Activated CD8-positive, alpha-beta memory T cell treated with anti-CD3 and anti-CD28 coated beads, Interleukin-2, amount 50 U/mL, for 24 hours (primary cell): ENCODE results near the gene OCA2.

ENCODE experiments used
- DNase-seq: peaks from one replicate; pipeline ENCODE4 v3.0.0-alpha.2; 2020; ENCODE audit errors: extremely low read depth

OCA2 gene

DNA sequence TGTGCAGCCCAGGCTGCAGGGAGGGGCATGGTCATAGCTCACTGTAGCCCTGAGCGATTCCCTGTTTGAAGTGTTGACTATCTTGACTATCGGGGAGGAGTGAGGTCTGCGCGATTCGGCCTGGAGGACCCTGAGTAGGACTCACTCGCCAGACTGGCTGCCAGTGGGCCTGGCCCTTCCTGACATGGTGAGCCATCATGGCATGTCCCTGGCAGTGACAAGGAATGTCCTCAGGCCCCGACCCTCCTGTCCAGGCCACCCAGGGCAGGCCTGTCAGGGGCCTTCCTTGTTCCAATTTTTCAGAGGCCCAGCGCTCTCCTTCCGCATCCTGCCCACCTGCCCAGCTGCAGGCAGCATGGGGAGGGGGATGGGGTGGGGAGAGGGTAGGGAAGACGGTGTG lies 5.2 kb upstream of the OCA2 start:
- DNase-seq, result no peak

DNA sequence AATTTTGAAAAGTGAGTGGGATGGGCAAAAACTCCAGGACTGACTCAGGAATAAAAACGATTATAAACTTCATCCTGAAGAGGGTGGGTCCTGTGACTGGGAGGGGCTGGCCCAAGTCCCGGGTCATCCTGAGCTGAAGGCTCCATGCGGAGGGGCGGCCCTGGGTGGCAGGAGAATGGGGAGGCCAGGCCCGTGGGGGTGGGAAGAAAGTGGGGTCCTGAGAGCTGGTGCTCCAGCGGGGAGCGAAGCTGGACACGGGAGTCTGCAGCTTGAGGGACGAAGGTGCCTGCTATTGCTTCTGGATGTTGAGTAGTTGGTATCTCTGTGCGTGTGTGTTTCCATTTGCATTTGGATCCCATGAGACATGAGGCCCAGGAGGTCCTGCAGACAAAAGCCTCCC lies 4.7 kb upstream of the OCA2 start:
- DNase-seq, result no peak

DNA sequence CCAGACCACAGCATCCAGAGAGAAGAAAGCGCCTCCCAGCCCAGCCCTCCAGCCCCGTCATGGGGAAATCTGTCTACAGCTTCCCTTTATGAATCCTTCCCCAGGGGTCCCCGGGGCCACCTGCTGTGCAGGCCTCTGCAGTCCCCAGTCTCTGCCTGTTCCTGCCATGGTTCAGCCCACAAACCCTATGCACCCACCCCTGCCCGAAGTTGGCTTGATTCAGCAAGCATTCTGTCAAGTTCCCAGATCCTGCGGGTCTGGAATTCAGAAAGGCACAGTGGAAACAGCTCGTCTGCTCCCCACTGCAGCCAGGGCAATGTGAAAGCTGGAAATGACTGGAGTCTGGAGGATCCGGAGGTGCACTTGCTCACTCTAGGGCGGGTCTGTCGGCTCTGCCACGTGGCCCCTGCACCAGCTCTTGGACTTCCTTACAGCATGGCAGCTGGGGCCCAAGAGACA lies 2.9 kb upstream of the OCA2 start:
- no peak for DNase-seq

DNA sequence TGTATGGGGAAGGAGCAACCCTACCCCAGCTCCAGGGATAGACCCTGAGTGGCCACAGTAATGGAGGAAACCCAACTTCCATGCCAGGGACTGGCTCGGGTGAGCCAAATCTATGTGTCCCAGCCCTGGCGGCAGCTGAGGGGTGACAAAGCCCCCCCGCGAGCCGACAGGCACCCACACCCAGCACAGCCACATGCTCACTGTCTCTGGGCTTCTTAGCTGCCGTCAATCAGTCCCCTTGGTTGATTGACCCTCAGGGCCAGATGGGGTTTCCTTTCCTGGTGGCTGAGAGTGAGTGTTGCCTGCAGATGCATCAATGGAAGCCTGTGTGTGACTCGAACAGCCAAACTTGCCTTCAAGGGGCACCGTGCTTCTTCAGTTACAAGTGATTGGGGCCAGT lies 2.1 kb upstream of the OCA2 start:
- DNase-seq, result no peak

DNA sequence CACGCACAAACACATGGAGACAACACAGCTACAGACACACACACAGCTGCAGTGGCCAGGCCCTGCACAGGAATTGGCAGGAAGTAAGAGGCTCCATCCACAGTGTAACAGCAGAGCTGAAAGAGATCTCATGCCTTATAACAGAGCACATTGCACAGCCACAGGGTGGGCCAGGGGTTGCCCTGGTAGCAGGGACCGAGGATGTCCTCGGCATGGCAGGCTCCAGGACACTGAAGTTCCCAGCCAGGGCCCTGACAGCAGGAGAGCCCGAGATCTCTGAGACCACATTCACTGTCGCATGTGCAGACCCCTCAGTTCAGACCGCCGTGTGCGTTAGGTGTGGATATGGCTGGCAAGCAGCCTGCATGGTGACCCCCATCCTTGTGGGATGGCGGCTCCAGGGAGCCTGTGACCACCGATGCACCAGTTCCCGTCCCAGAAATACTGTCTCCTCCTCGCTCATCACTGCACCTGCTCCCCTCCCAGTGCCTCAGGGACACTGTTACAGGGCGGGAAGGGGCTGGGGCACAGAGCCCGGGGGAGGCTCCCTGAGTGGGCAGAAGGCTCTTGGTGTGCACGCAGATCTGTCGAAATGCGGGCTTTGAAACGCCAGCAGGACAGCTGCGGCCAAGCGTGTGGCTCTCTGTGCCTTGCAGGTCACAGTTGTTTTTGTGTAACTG lies 1.5 kb upstream of the OCA2 start:
- no peak for DNase-seq

DNA sequence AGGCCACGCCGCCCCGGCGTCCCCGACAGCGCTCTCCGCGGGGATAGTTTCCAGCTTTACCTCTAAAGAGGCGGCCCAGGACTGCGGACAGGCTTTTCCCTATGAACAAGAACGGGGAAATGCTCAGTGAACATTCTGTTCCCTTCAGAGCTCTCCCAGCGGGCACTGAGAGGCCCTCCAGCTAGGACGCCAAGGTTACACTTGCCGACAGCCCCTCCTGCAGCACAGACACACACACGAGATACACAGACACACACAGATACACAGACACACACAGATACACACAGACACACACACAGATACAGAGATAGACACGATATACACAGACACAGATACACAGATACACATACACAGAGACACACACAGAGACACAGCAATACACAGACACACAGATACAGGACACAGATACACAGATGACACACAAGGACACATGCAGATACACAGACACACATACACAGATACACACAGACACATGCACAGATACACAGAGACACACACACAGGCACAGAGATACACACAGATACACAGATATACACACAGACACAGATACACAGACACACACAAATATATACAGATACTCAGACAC lies 533 bp upstream of the OCA2 start:
- no peak for DNase-seq

DNA sequence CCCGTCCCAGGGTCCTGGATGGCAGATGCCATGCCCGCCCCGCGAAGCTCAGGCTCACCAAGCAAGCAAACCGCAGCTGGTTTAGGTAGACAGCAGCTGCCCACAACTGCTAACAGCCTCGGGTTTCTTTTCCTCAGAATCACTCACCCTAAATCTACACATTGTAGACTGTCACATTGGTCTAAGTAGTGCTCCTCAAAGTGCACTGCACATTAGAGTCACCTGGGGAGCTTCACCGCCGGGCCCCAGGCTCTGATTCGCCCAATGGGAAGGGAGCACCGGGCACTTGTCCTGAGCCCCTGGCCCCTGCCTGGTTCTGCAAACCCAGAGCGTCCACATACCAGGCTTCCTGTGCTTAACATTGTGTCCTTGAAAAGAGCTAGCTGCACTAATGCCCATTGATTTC lies 752 bp downstream of the OCA2 start:
- no peak for DNase-seq

DNA sequence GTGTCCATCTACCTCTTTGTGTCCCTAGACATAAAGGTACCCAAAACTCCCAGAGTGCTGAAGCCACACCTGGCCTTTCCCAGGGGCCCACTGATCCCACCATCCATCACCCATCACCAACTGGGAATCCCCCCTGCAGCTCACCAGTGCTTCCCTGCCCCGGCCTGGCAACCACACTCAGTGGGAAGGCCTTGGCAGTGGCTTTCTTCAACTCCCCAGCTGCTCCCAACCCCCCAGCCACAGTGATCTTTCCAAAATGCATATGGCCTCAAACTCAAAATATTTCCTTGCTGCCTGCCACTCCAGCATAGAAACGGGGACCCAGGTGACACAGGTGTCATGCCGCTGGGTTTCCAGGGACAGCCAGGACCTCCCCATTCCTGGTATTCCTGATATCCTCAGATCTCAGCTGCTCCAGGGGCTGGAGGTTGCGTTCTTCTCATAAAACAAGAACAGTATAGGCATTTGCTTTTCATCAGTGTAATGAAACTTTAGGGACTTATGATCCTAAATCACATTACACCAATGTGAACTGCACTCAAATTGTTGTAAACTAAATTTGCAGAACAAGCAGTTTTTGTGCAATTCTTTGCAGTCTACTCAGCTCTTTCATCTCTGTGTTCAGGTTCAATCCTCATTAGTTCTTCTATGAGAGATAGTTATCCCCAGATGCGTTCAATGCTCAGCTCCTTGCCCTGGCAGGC lies 1.3 kb downstream of the OCA2 start:
- DNase-seq, result no peak

DNA sequence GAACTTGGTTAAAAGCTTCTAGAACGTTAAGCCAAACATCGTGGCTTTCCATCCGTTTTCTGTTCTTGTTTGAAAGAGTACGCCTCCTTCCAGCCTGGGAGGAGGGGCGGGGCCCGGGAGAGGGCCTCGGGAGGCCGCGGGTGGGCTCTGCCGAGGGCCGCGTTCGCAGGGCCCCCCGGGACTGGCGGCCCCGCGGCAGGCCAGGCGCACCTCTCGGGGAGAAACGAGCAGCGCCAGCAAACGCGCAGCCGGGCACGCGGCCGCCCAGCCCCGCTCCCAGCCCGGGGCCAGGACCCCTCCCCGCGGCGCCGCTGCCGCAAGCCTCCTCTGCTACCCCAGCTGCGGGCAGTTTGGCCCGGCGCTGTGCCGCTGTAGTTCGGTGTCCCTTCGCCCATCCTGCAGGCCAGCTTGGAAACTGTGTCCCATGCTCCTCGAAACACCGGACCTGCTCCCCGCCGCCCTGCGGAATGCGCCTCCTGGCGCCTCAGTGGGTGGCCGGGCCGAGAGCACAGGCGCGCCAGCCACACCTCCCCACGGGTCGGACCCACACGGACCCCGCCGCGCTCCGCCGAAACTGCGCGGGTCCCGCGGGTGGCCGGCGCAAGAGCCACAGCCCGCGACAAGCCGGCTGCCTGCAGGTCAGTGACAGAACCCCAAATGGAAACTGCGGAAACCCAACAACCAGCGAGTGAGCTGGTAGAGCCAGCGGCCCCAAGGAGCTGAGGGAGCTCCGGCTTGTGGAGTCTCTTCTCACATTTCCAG lies 2.3 kb downstream of the OCA2 start:
- DNase-seq, result no peak

DNA sequence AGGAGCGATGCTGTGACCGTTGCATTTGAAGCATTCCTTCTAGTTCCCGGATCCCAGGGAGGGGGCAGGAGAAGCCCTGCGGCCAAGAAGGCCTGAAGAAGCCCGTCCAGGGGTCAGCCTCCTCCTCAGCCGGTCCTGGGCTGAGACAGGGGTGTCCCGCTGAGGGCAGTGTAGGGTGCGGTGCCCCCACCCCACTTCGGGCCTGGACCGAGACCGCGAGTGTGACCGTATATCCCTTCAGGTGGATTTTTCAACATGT lies 2.8 kb downstream of the OCA2 start:
- DNase-seq, result no peak

DNA sequence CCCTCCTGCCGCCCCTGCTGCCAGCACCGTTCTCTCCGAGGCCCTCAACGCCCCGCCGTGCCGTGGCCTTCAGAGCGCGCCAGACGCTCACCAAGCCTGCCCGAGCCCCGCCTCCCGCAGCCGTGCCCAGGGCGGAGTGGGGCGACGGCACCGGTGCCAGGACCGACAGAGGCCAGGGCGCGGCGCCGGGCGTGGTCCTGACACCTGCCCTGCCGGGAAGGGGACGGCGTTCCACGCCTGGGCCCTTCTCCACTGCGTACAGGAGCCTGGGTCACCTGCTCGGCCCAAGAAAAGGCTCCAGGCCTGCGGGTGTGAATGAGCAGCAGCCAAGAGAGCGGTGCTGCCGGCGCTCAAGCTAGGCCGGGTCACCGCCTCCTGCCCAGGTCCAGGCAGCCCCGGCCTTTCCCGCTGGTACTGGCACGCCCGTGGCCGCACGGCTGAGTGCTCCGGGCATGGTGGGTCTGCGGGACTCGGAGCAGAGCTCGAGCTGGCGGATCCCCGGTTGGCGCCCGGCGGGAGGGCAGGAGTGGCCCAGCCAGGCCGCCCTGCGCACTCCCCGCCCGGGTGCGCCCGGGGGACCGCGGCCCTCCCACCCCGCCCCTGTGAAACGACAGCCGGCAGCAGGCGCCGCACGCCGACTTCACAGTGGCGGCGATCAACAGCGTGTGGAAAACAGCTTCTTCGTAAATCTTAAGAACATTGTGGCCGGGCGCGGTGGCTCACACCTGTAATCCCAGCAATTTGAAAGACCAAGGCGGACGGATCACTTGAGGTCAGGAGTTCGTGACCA lies 4.2 kb downstream of the OCA2 start:
- no peak for DNase-seq

DNA sequence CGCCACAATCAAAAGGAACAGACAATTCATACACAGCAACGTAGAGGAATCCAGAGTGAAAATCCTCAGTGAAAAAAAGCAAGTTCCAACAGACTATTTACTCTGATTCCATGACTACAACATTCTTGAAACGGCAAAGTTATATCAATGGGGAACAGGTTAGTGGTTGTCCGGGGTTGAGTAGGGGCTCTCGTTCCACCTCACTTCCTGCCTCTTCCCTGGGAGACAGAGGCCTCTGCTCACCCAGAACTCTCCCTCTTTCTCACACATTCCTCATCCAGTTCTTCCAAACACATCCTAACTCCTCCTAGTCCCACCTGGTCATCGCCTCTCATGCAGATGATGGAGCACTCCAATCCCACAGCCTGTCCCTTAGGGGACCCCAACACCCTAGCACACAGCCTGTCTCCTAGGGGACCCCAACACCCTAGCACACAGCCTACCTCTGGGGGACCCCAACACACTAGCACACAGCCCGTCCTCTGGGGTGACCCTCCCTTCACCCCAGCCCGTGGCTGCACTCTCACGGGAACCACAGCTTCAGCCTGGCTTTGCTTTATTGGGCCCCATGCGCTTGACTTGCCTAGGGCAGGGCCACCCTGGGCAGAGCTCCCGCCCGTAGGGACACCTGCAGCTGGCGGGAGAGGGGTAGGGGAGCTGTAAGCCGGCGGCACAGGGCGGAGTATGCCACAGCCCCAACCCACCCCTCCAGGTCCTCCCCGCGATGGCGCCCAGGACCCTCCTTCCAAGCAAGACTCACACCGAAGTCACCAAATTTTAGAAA lies 5.2 kb downstream of the OCA2 start:
- no peak for DNase-seq

DNA sequence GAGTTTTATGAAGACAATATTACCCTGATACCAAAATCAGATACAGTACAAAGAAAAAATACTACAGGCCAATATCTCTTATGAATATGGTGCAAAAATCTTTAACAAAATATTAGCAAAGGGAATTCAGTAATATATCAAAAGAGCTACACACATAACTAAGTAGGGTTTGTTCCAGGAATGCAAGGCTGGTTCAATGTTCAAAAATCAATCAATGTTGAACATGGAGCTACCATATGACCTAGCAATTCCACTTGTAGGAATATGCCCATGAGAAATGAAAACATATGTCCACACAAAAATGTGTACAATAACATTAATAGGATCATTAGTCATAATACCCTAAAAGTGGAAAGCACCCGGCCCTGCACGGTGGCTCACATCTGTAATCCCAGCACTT lies 7.8 kb downstream of the OCA2 start:
- DNase-seq, result no peak

DNA sequence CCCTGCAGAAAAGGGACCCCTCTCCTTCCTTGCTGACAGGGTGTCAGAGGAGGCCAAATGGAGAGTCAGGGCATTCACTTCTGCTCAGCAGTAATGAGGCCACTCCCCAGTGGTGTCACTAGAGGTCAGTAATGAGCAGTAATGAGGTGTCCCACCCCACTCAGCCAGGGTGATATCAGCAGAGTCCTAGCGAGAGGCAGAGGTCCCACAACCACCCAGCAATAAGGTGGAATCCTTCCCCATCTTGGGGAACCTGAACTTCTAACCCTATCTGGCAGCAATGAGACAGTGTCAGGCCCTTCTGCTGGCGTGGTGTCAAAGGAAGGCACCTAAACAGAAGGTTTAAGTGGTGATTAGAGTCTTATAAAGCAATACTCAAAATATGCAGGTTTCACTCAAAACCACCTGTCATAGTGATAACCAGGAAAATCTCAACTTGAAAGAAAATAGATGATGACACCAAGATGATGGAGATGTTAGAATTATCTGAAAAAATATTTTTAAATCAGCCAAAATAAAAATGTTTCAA lies 12.9 kb downstream of the OCA2 start:
- peak; percentile 32 for DNase-seq

DNA sequence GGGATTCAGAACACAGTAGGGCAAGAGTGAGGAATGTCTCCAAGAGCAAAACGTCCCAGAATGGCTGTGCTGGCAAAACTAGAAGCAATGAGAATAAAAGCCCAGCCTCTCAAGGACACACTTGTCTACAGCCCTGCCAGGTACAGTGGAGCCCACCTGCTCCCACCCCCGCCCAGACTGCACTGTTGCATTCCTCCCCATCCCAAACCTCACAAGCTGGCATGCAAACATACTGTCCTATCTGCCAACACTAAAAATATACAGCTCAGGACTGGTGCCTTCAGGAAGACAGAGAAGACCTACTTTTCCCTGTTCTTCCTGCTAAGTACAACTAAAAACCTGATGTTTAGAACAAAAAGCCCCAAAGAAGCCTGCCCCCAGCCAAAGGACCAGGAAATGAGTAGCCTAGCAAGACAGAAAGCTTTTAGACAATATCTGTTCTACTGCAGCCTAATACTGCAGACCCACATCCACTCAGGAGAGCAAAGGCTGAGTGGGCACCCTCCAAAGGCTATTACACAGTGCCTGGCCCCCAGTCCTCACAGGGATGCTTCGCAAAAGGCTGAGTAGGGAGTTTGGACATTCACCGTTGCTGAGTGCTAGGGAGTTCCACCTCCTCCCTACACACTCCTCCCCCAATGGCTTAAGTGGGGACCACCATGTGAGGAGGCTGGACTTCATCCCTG lies 13.5 kb downstream of the OCA2 start:
- DNase-seq, result no peak

DNA sequence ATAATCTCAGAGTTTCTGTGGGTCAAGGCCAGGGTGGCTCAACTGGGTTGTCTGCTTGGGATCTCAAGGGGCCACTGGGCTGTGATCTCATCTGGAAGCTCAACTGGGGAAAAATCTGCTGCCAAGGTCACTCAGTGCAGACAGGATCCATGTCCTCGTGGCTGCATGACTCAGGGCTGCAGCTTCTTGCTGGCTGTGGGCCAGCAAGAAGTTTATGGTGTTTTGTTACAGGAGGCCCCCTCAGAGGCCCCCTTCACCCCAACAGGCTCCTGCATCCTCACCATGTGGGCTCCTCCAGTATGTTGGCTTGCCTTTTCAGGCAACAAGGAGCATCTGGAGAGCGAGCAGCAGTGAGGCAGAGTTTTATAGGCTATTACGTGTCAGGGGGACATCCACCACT lies 14.6 kb downstream of the OCA2 start:
- no peak for DNase-seq

DNA sequence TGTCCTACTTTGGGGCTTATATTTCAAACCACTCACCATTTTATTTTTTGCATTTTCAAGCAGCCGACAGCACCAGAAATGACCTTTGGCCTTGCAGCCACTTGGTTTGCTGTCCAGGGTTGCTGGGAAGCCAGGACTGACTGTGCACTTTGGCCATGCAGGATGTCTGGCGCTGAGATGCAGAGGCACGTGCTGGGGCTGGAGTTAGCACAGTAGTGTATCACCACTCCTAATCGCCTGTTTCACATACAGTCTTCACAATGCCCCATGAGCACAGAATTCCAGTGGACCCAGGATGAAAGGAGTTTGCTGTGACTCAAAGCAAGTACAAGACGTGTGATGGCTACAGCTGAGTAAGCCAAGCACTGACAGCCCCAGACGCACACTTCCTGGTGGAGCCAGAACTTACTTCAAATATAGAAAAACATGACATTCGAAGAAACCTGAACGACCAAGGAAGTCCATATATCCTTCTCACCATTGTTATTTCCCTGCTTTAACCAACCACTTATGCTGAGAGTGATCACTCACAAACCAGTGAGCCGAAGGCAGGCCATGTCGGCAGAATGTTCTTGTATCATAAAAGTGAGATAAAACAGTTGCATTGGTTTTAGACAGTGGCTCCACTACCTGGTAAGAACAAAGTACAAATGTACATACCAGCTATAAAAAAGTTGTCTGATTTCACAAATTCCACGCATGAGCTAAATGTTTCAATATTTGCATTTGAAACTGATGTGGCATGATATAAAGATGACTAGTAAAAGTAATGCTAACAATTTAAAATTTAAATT lies 16.0 kb downstream of the OCA2 start:
- DNase-seq, result no peak

DNA sequence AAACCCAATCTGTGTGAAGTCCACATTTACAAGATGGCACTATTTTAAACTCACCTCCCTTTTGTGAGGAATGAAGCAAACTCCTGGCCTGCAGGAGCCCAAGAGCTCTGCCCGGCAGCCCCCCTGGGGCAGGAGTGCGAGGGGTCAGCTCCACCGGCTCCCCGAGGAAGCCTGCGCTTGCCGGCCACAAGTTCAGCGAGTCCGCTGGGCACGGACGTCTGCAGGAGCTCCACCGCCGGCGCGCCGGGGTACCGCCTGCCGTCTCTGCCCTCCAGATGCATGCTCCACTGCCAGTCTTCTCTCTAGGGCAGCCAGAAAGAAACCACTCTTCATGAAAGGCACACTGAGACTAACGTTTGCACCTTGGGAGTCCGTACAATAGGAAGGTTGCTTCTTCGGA lies 17.5 kb downstream of the OCA2 start:
- DNase-seq, result no peak

DNA sequence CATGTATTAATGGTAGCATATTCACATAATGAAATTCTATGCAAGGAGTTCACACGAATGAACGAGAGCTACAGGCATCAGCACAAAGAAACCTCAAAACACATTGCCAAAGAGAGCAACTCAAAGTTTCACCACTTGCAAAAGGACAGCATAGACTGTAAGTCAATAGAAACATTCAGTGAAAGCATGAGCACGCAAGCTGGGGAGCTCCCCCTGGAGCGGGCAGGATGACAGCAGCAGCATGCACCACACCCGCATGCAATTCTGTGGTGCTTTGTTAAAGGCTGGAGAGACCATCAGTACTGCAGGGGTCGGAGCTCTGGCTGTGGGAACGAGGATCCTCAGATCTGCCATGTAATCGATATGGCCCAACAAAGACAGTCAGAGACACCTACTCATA lies 18.7 kb downstream of the OCA2 start:
- no peak for DNase-seq
